Activated CD8-positive, alpha-beta T cell treated with anti-CD3 and anti-CD28 coated beads, Interleukin-2, amount 10 ng/mL, durations not matched to agents 7 days and 5 days (primary cell): ENCODE results near the gene RCOR3. TPM values are rescaled to one million over a fixed set of nuclear protein-coding genes. Genes with fewer than 3 reads are reported as not detected.
"Not testable (repeated sequence)": the region's sequence is repeated elsewhere in the genome, so short reads cannot be mapped to it uniquely, and the experiment has no call there.

Experiments
- ATAC-seq: fragments of 150-1000 bp; cut with Tn5 transposase; one replicate; pipeline ENCODE4 v1.10.0; 2021; ENCODE audit warnings: moderate library complexity
- CTCF ChIA-PET: fragments of 350-600 bp; sonication (Branson Sonifier 250); formaldehyde crosslinking; loops from one replicate; lab custom pipeline; 2021; ENCODE audit warnings: antibody characterized with exemption; lab: Charles Lee
- POLR2A ChIA-PET: fragments of 350-600 bp; sonication (Branson Sonifier 250); formaldehyde crosslinking; loops from one replicate; lab custom pipeline; 2021; ENCODE audit warnings: antibody characterized with exemption; lab: Charles Lee
- DNase-seq: peaks from one replicate; pipeline ENCODE4 v3.0.0-alpha.2; 2020
- H3K27ac Mint-ChIP-seq: one replicate; pipeline ENCODE4 v1.8.0; 2021; ENCODE audit warnings: mild to moderate bottlenecking, mixed read lengths
- H3K27me3 Mint-ChIP-seq: one replicate; pipeline ENCODE4 v1.8.0; 2021; ENCODE audit warnings: low read depth, mixed read lengths
- H3K36me3 Mint-ChIP-seq: one replicate; pipeline ENCODE4 v1.8.0; 2021; ENCODE audit warnings: low read depth, mixed read lengths
- H3K4me1 Mint-ChIP-seq: one replicate; pipeline ENCODE4 v1.8.0; 2021; ENCODE audit warnings: low read depth, mixed read lengths
- H3K4me3 Mint-ChIP-seq: one replicate; pipeline ENCODE4 v1.8.0; 2021; ENCODE audit warnings: mild to moderate bottlenecking, mixed read lengths
- H3K9me3 Mint-ChIP-seq: one replicate; pipeline ENCODE4 v1.8.0; 2022; ENCODE audit warnings: mixed read lengths; ENCODE audit not compliant: insufficient read depth
- total RNA-seq, 2 experiments: library from RNA; stranded (reverse); gene quantifications; one replicate each; pipeline ENCODE4 v1.2.3, GENCODE V29; 2021

Gene RCOR3
- total RNA-seq, 2 experiments from 2014 or later, result 47.2 to 50.6 TPM

- peaks cover 6% of the 10 kb centered on the region for H3K27me3 Mint-ChIP-seq
- ATAC-seq (no peak), DNase-seq (no peak)
- no peak overlapping the region for H3K27ac Mint-ChIP-seq
- H3K36me3 Mint-ChIP-seq, result no peaks in the 10 kb centered on the region
- ChIA-PET POLR2A (no interaction called here), CTCF (no interaction called here)
- H3K4me3 Mint-ChIP-seq, result no peak overlapping the region
- H3K4me1 Mint-ChIP-seq, result no peaks in the 10 kb centered on the region
- no peaks in the 10 kb centered on the region for H3K9me3 Mint-ChIP-seq
Observed at GRCh38 chr1:211236633-211237320, 22.4 kb upstream of the RCOR3 start.

GRCh38 chr1:211237579-211237978, 21.6 kb upstream of the RCOR3 start:
- no peak overlapping the region for H3K27ac Mint-ChIP-seq
- H3K9me3 Mint-ChIP-seq, result no peaks in the 10 kb centered on the region
- DNase-seq, result no peak
- H3K36me3 Mint-ChIP-seq, result no peaks in the 10 kb centered on the region
- no peak for ATAC-seq
- no peaks in the 10 kb centered on the region for H3K4me1 Mint-ChIP-seq
- H3K27me3 Mint-ChIP-seq, result peaks cover 8% of the 10 kb centered on the region
- ChIA-PET POLR2A (no interaction called here), CTCF (no interaction called here)
- no peak overlapping the region for H3K4me3 Mint-ChIP-seq

- H3K27me3 Mint-ChIP-seq, result peaks cover 10% of the 10 kb centered on the region
- H3K9me3 Mint-ChIP-seq, H3K36me3 Mint-ChIP-seq, H3K4me1 Mint-ChIP-seq, H3K27ac Mint-ChIP-seq, ATAC-seq, DNase-seq, H3K4me3 Mint-ChIP-seq, POLR2A ChIA-PET, CTCF ChIA-PET: not testable (repeated sequence)
Observed at GRCh38 chr1:211240567-211240966, 18.6 kb upstream of the RCOR3 start.

- ATAC-seq, result no peak
- Mint-ChIP-seq H3K4me3 (no peak overlapping the region), H3K27me3 (peaks cover 10% of the 10 kb centered on the region), H3K4me1 (no peaks in the 10 kb centered on the region), H3K9me3 (no peaks in the 10 kb centered on the region), H3K36me3 (no peaks in the 10 kb centered on the region), H3K27ac (no peak overlapping the region)
- POLR2A ChIA-PET, result no interaction called here
- DNase-seq, result no peak
- CTCF ChIA-PET, result no interaction called here
Observed at GRCh38 chr1:211241071-211241470, 18.1 kb upstream of the RCOR3 start.

- H3K4me3 Mint-ChIP-seq, H3K4me1 Mint-ChIP-seq, DNase-seq, H3K27ac Mint-ChIP-seq, POLR2A ChIA-PET, H3K36me3 Mint-ChIP-seq, ATAC-seq, H3K9me3 Mint-ChIP-seq: not testable (repeated sequence)
- peaks cover 10% of the 10 kb centered on the region for H3K27me3 Mint-ChIP-seq
- CTCF ChIA-PET, result interaction anchor here (1.2 kb wide), 1 partner anchor 108 kb away, joined by 3 read pairs; no protein-coding TSS in a partner anchor
Observed at GRCh38 chr1:211243639-211244038, 15.5 kb upstream of the RCOR3 start.

- DNase-seq, H3K4me1 Mint-ChIP-seq, ATAC-seq, H3K27me3 Mint-ChIP-seq, POLR2A ChIA-PET, H3K36me3 Mint-ChIP-seq, H3K4me3 Mint-ChIP-seq, H3K9me3 Mint-ChIP-seq, H3K27ac Mint-ChIP-seq, CTCF ChIA-PET: not testable (repeated sequence)
Observed at GRCh38 chr1:211246583-211246982, 12.6 kb upstream of the RCOR3 start.

- Mint-ChIP-seq H3K4me3 (no peak overlapping the region), H3K27me3 (peaks cover 10% of the 10 kb centered on the region), H3K9me3 (no peaks in the 10 kb centered on the region), H3K27ac (no peak overlapping the region), H3K36me3 (no peaks in the 10 kb centered on the region), H3K4me1 (peaks cover 6% of the 10 kb centered on the region)
- ChIA-PET POLR2A (interaction anchor here (0.9 to 1.4 kb wide), 2 partner anchors 11 to 19 kb away, joined by 3 read pairs; partner anchors contain the start of gene RCOR3), CTCF (interaction anchor here (1.1 to 1.3 kb wide), 2 partner anchors 9 to 19 kb away, joined by 4 read pairs; no protein-coding TSS in a partner anchor)
- ATAC-seq (no peak), DNase-seq (no peak)
Observed at GRCh38 chr1:211247921-211248320, 11.2 kb upstream of the RCOR3 start.

GRCh38 chr1:211249611-211250010, 9.6 kb upstream of the RCOR3 start:
- H3K27me3 Mint-ChIP-seq, CTCF ChIA-PET, H3K27ac Mint-ChIP-seq, H3K36me3 Mint-ChIP-seq, DNase-seq, H3K4me3 Mint-ChIP-seq, ATAC-seq, H3K4me1 Mint-ChIP-seq, H3K9me3 Mint-ChIP-seq: not testable (repeated sequence)
- POLR2A ChIA-PET, result interaction anchor here (0.8 kb wide), 1 partner anchor 9 kb away, joined by 4 read pairs; the partner anchor contains the start of gene RCOR3

- Mint-ChIP-seq H3K27me3 (peaks cover 4% of the 10 kb centered on the region), H3K4me1 (peaks cover 16% of the 10 kb centered on the region), H3K27ac (peak overlapping the region; percentile 91), H3K4me3 (peak overlapping the region; percentile 85), H3K9me3 (no peaks in the 10 kb centered on the region), H3K36me3 (peaks cover 10% of the 10 kb centered on the region)
- ChIA-PET POLR2A (interaction anchor here (0.9 to 1.4 kb wide), 7 partner anchors 8 to 993 kb away, joined by 3 to 8 read pairs (median 4); no protein-coding TSS in a partner anchor), CTCF (interaction anchor here (1.0 to 1.6 kb wide), 7 partner anchors 24 to 256 kb away, joined by 3 to 11 read pairs (median 3); partner anchors contain the start of gene KCNH1)
- DNase-seq (no peak), ATAC-seq (no peak)
Observed at GRCh38 chr1:211257826-211258225, 1.3 kb upstream of the RCOR3 start.

- Mint-ChIP-seq H3K36me3 (peaks cover 10% of the 10 kb centered on the region), H3K9me3 (no peaks in the 10 kb centered on the region), H3K27me3 (no peaks in the 10 kb centered on the region), H3K4me3 (peak overlapping the region; percentile 85), H3K27ac (peak overlapping the region; percentile 91), H3K4me1 (peaks cover 16% of the 10 kb centered on the region)
- peak; percentile 73 for DNase-seq
- CTCF ChIA-PET, result interaction anchor here (0.6 to 1.6 kb wide), 11 partner anchors 14 to 256 kb away, joined by 3 to 11 read pairs (median 3); partner anchors contain the start of gene KCNH1
- ATAC-seq, result peak; percentile 14
- POLR2A ChIA-PET, result interaction anchor here (0.5 to 1.4 kb wide), 9 partner anchors 8 to 993 kb away, joined by 3 to 8 read pairs (median 4); no protein-coding TSS in a partner anchor
Observed at GRCh38 chr1:211258310-211258755, 833 bp upstream of the RCOR3 start.

GRCh38 chr1:211259638-211260126, 516 bp downstream of the RCOR3 start:
- Mint-ChIP-seq H3K4me3 (peak overlapping the region; percentile 85), H3K9me3 (no peaks in the 10 kb centered on the region), H3K4me1 (peaks cover 18% of the 10 kb centered on the region), H3K36me3 (peaks cover 17% of the 10 kb centered on the region), H3K27me3 (no peaks in the 10 kb centered on the region), H3K27ac (peak overlapping the region; percentile 89)
- ChIA-PET POLR2A (no interaction called here), CTCF (no interaction called here)
- peak; percentile 67 for DNase-seq
- peak; percentile 45 for ATAC-seq
